Stimulated activated CD4-positive, alpha-beta T cell treated with anti-CD3 and anti-CD28 coated beads, Interleukin-4, amount 100 ng/mL, for 24 hours (primary cell): ENCODE data around the gene NOXA1.

Source experiments
- DNase-seq: peaks from one replicate; pipeline ENCODE4 v3.0.0-alpha.2; 2020

The NOXA1 gene

DNA sequence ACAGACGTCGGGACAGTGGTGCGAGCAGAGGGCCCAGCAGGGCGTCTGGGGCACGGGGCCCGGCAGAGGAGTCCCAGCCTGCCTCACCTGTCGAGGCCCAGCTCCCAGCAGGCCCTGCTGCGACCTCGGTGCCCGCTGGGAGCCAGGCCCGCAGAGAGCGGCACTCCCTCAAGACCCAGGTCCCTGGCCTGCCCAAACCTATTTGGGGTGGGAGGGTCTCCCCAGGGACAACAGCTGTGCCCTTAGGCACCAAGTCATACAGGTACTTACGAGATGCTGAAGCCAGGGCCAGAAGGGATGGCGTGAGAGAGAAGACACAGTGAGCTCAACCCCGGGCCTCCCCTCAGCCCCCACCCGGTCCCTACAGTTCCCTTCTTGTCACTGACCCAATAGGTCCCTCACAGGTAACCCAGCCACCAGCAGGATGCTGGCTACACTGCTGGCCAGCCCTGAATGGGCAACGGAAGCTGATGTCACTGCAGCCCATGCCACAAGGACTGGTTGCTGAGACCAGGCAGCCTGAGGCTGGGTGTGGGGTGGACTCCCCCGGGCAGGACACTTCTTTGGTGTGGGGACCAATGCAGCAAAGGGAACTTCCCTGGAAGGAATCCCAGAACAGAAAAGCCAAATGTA lies 32.3 kb downstream of the NOXA1 start:
- DNase-seq = no peak

DNA sequence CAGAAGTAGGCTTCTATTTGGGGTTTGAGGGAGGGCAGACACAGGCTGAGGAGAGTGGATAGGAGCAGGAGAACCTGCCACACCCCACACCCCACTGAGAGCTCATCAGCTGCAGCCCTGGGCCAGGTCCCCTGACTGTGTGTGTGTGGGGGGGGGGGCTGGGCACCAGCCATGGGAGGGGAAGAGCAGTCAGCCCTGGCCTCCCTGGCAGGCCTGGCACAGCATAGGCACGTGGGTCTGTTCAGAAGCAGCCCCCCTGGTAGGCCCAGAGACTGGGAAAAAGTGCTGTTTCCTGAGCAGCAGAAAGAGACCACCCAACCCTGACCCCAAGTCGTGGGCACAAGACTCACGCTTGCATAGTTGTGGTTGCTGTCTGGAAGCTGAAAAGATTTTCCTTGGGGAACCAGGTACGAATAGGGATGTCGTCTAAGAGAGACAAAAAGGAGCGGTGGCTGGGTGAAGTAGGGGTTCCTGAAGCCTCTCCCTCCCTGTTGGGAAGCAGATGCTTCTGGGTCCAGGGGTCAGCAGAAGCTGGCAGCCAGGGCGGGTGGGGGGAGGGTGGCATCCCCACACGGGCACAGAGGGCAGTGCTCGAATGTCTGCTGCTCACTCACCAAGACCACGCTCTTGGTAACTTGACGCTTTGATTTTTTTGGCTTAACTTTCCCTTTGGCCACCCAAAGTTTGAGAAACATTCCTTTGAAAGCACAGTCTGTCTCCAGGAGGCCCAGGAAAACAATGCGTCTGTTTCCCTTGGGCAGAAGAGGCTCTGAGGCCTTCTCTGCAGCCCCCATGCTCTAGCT lies 33.1 kb downstream of the NOXA1 start:
- no peak for DNase-seq

DNA sequence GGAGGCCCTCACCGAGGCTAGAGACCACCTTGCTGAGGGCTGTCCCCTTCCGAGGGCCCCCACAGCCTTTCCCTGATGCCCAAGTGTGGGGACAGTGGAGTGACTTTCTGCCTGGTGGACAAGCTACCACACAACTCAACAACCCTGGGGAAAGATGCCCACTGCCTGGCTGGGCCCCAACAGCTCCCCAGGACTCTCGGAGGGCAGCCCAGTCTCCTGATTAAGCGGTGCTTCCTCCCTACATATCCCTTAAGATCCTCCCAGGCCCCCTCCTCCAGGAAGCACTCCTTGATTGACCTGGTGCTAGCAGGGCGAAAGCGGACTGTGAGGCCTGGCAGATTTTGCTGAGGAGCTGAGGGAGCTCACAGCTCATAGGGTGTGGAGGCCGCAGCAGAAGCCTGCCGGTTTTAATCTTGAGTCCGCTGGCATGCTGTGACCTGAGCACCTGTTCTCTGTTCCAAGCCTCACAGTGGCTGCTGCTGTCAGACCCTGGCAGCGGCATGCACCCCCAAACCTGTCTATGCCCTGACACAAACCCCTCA lies 33.7 kb downstream of the NOXA1 start:
- DNase-seq = no peak

DNA sequence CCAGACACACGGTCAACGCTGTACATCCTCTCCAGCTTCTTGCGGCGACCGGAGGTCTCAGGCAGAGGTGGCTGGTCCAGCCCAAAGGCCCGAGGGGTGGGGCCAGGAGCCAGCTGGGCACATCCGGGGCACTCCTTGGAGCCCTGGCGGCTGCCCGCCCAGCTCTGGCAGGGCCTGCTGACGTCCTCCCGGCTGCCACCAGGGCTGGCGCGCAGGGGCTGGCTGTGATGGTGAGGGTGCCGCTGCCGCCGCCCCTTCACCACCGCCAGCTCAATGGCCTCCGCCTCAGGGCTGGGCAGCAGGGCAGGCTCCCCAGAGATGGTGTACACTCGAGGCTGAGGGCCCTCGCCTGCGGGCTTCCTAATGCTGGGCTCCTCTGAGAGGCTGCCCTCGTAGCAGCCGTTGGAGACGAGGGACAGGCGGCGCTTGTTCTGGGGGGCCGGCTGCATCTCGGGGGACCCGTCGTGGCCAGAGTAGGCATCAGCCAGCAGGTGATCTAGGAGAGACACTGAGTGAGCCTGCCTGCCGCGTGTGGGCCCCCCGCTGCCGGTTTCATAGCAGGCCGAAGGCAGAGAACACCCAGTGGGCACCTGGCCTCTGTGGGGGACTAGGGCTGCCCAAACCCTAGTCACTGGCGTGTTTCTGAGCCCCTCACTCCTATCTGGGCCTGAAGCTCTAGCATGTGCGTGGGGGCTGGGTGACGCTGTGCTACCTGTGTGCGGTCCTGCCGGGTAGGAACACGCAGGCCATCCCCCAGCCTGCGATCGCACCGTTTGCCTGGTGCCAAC lies 34.4 kb downstream of the NOXA1 start:
- DNase-seq = no peak

DNA sequence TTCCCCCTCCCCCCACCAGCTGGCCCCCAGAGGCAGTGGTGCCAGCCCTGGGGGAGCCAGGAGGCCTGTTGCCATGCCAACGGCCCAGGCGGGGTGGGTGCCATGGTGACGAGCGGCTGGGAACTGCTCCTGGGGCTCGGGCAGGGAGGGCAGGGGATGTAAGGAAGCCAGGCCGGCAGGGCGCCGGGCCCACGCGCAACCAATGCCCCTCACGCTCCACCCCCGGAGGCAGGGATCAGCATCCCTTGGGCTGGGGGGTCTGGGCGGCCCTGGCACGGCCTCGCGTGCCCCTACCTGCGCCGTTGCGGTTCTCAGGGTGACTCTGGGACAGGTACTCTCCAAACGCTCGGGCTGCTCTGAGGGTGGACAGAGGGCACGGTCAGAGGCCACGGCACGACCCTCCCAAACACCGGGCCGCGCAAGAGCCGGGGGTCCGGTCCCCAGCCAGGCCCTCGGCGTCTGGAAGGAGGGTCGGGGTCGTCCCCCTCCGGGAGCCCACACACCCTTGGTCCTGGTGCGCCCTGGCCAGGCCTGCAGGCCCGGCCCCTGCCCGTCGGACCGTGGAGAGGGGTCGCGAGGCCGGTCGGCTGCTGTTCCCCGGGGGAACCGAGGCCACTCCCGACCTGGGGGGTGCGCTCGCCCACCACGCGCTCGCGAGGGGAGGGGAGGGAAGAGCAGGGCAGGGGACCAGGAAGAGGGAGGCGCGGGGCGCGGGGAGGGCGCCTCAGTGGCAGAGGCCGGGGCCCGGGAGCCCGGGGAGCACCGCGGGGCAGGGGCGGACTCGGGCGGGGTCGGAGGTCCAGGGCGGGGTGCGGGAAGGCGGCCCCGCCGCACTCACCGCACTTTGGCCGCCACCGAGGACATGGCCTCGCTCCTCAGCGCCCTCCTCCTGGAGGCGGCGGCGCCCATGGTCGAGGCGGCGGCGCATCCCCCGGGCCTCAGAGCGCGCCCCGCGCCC lies 35.3 kb downstream of the NOXA1 start:
- no peak for DNase-seq

DNA sequence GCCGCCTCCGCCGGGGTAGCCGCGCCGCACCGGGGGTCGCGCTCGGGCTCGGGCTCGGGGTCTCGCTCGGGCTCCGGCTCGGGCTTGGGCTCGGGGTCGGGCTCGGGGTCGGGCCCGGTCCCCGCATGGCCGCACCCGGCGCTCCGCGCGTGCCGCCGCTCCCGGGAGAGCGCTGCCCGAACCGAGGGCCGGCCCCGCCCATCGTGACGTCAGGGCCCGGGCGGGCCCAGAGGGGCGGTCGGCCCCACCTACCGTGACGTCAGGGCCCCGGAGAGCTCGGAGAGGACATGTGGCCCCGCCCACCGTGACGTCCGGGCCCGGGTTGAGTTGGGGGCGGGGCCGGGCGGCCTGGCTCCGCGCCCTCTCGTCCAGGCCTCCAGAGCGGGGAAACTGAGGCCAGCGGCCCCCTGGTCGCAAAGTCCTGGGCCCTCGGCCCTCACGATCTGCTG lies 36.0 kb downstream of the NOXA1 start, which contains the start of gene NSMF:
Gene NSMF (minus strand): TSS at position 183 of the 449 bp plus-strand sequence. CDS start 232 bp downstream, outside the sequence.
- peak; percentile 93 for DNase-seq

DNA sequence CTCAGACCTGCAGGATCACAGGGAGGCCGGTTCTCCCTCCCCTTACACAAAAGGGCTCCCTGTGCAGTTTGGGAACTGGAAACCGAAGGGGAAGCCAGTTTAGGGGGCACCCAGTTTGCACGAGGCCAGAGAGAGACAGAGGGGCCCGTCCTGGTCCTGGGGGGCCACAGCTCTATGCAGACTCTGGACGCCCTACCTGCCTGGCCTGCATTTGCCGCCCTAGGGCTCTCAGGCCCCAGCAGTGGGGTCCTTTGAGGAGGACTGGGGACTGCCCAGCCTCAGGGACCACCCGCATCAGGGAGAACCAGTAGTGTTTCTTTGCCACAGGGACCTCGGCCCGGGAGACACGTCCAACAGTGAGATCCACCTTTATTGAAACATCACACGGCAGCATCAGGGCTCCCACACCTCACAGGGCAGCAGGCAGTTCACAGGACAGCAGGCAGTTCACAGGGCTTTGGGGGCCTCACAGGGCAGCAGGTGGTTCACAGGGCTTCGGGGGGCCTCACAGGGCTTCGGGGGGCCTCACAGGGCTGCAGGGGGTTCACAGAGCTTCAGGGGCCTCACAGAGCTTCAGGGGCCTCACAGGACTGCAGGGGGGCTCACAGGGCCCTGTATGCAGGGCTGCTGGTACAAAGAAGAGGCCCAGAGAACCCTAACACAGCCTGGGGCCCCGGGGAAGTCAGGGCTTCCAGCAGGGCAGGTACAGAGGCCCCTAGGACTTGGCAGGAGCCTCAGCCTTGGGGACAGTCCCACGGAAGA lies 36.6 kb downstream of the NOXA1 start:
- no peak for DNase-seq

DNA sequence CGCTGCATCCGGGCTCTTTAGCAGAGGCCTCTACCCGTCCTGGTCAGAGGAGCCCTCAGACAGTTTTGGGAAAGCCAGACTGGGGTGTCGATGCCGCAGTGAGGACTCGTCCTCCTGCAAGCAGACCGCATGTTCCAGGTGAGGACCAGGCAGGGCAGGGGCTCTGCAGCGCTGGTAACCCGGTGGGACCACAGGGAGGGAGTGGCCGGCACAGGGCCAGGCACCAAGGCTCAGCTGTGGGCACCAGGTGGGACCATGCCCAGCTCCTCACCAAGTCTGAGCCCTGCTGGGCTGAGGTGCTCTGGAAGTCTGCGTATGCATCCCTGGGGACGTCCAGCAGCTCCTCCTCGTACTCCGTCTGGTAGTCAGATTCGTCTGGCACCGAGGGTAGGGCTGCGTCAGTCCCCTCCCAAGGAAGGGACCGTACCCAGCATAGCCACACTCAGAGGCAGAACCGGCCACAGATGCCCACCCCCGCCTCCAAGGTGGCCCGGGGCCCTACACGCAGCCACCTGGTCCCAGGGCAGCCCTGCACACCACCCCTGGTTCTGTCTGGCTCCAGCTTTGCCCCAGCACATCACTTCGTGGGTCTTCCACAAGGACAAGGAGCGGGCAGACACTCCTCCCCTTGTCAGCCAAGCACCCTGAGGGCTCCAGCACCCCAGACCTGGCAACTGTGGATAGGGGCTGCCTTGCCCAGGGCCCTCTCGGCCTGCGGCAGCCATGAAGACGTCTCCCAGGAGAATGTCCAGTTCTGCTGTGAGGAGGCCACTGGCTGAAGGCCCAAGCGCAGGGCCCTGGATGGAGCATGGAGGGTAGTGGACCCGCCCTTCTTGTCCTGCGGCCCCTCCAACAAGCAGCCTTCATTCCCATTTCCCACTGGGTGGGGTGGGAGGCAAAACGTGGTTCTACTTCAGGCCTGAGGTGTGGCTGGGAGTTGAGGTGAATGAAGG lies 37.4 kb downstream of the NOXA1 start:
- no peak for DNase-seq

DNA sequence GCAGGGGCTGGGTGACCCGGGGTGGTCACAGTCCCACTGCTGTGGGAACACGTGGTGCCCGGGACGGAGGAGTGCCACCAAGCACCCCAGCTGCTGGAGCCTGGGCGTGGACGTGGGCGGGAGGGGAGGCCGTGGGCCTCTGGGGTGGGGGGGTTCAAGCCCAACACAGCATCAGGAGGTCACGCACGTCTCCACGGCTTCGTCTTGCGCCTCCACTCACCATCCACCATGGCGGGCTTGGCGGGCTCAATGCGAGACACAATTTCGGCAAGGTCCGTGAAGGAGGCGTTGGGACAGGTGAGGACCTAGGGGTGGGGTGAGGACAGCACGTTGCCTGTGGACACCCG lies 38.1 kb downstream of the NOXA1 start:
- no peak for DNase-seq

DNA sequence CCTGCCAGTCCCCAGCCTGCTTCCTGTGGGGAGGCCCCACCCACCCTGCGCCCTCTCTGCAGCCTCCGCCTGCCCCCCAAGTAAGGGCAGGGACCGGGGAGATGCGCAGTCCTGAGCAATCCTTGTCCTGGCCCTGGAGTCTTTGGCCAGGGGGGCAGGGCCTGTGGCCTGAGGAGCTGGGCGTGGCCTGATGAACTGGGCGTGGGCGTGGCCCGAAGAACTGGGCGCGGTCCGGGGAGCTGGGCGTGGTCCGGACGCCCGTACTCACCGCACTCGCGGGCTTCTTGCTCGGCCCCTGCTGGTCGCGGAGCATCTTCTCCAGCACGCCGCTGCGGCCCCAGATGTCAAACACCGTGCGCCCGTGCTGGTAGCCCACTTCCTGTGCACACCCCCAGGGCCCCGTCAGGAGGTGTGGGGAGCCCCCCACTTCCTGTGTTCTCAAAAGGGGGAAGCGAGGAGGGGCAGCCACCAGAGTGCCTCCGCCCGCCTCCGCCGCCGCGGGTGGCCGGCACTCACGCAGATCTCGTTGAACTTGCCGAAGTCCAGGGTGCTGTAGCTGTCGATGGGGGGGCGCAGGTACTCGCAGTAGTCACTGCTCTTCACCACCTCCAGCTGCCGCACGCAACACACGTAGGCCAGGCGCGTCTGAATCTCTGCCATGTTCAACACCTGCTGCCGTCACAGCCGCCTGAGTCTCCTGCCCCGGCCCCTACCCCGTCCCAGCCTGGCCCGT lies 38.6 kb downstream of the NOXA1 start:
- peak; percentile 71 for DNase-seq

DNA sequence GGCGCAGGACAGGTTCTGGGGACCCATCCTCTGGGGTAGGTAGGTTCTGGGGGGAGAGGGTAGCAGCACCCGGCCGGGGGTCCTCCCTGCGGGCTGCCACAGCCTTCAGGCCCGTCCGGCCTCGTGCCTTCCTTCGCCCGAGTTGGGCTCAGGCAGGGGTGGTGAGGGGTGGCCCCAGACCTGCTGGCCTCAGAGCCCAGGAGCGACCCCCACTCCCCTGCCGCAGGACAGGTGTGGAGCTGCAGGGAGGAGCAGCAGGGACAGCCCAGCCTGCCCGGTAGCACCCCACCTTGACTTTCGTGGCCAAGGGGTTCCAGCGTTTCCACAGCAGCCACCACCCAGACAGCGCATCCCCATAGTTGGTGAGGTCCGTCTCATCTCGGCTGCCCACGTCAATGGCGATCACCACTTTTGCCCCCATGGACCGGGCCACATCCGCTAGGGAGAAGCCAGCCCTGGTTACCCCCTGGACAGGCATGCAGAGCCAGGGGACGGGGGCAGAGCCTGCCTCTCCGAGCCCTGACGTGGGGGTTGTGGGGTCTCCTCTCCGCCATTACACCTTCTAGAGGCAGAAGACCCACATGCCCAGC lies 39.3 kb downstream of the NOXA1 start:
- no peak for DNase-seq

DNA sequence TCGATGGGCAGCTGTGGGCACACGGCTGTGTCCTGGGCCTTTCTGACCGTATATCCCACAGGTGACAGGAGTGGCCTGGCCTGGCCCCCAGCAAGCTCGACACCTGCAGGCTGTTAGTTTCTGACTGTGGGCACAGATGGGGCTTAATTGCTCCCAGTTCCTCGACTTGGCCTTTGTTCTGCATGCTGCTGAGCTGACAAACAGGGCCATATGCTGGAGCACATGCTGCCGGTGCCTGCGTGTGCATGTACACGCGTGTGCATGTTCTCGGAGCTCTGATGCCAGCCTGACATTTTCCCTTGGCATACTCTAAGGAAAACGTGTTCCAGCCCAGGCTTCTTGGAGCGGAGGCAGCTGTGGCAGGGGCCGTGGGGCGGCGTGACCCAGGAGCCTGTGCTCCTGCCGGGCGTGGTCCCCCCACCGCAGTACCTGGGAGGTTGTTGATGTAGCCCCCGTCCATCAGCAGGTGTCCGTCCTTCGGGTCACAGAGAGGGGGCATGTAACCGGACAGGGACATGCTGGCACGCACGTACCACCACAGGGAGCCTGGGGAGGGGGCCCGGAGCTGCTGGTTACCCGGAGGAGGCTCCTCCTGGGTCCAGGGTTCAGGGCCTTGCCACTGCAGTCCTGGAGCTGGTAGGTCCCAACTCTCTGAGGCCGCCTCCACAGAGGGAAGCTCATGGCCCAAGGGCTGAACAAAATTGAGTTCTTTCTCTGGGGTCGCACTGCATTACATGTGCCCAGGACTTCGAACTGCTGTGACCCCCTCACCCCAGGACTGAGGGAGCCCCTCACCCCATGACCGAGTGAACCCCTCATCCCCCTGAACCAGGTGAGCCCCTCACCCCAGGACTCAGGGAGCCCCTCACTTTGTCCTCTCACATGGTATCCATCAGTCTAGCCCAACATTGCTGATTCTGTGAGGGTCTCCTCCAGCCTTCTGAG lies 40.1 kb downstream of the NOXA1 start:
- no peak for DNase-seq

DNA sequence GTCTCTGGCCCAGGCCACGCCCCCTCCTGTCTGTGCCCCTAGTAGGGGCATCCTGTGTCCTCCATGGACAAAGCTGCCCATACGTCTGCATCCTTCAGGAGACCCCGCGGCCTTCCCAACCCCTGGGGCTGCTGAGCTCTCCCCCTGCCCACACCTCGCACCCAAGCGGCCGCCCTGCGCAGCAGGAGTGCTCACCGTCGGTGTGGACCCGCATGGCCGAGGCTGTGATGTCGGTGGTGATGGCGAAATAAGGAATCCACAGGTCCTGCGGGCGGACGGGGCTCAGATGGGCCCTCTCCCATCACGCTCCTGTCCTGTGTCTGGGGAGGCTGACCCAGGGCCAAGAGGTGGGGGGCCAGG lies 40.7 kb downstream of the NOXA1 start:
- no peak for DNase-seq

DNA sequence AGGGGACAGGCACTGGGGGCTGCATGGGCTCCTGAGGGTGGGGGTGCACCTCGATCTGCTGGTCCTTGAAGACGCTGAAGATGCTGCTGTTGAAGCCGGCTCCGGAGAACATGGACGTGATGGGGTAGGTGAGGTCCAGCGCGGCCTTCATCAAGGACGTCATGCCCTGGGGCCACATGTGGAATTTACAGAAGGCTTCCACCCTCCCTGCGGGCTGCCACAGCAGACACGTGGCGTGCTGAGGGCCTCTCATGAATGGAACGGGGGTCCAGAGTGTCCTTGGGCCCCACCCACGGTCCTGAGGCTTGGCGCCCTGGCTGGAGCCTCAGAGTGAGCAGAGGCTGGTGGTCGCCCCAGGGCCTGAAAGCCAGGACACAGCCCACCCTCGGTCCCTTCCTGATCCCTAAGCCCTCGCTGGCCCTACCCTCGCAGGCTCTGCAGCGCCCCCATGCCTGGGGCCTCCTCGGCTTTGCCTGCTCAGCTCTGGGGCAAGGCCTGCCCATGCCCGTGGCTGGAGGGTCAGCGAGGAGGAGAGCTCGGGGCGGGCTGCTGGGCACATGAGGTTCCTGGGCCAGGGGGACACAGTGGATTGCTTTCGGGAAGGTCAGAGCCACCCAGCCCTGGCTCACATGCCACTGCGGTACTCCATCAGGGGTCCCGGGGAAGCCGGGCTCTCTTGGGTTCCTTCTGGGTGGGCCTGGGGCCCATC lies 41.3 kb downstream of the NOXA1 start:
- DNase-seq = no peak

DNA sequence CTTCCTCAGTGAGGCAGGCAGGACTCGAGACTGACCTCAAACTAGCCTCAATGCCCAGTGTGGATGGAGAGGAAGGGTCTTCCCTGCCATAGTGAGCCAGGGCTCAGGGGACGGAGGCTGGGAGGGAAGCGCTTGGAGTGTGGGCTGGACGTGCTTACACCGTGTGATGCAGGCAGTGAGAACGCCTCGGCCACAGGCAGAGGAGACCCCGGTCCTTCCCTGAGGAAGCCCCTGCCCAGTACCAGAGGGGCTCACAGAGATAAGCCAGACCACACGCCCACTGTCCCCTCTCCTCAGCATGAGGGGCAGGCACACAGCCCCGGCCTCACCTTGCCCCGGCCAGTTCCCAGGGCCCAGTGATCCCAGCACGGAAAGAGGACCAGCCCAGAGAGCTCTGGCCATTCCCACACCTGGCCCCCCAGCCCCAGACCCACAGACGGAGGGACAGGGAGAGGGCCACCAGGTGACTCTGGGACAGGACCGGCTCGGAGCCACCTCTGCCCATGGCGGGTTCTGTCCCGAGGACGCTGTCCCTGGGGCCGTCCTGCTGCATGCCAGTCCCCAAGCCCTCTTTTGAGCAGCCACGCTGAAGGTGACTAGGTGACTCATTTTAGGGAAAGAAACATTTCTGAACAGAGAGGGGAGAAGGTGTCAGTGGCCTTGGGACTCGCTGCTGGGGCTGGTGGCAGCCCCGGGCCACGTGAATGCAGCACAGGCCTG lies 42.0 kb downstream of the NOXA1 start:
- DNase-seq = no peak

DNA sequence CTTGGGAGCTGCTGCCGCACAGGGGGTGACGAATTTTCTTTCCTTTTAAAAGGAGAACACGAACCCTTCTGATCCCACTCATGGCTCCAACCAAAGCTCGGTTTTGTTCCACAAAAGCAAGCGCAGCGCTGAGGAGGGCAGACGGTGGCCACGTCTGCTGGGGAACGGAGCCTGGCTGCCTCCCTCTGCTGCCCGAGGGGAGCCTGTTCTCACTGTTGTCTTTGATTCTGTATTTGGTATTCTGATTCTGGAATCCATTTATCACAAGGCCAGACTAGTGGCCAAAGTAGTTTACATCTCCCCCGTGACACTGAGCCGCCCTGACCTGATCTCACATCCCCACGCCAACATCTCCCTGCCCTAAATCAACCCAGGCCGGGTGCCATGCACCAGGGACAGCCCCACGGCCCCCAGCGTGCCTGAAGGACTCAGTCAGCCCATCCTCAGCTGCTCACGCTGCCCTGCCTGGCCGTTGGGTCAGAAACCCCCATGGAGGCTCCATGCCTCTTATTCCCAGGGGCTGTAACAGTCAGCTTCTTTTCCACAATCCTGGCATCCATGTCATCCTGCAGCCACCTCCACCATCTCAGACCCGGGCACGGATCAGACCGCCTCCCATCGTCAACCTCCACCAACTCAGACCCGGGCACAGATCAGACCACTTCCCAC lies 42.7 kb downstream of the NOXA1 start:
- no peak for DNase-seq
